GM18508 (cell line): ENCODE results near the gene FBXO21.
"Not testable (repeated sequence)": the region's sequence is repeated elsewhere in the genome, so short reads cannot be mapped to it uniquely, and the experiment has no call there.

Experiments used
- ATAC-seq: cut with Tn5 transposase; IDR thresholded peaks from one replicate; pipeline ENCODE4 v1.9.1; 2021; ENCODE audit warnings: moderate number of reproducible peaks; ENCODE audit not compliant: insufficient read depth, unreplicated experiment

The FBXO21 gene

DNA sequence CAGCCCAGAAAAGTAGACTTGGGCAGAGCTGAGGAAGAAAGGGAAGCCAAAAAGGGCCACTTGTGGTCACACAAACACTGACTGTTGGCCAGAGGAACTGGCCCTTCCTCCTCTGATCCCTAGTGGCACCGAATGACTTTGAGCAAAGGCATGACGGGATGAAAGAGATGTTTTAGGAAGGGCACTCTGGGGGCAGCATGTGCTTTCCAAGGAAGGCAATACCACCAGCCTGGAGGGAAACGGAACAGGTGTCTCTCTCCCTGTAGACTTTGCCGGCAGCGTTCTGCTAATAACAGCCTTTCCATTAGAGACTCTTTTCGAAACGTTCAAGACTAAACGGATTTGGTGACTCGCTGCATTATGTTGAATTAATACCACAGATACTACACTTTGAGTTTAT lies 12.3 kb upstream of the FBXO21 start:
- ATAC-seq: no peak

GRCh38 chr12:117202033-117202432 lies 11.8 kb upstream of the FBXO21 start:
- ATAC-seq: no peak

GRCh38 chr12:117199956-117200744 lies 9.9 kb upstream of the FBXO21 start:
- not testable (repeated sequence) for ATAC-seq

DNA sequence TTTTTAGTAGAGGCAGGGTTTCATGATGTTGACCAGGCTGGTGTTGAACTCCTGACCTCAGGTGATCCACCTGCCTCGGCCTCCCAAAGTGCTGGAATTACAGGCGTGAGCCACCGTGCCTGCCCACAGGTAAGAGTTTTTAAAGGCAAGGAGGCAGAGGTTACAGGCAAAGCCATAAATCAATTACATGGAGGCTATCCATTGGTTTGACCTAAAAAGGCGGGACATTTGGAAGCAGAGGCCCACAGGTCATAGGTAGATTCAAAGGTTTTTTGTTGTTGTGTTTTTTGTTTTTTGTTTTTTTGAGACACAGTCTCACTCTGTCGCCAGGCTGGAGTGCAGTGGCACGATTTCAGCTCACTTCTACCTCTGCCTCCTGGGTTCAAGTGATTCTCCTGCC lies 6.1 kb upstream of the FBXO21 start:
- ATAC-seq: not testable (repeated sequence)

DNA sequence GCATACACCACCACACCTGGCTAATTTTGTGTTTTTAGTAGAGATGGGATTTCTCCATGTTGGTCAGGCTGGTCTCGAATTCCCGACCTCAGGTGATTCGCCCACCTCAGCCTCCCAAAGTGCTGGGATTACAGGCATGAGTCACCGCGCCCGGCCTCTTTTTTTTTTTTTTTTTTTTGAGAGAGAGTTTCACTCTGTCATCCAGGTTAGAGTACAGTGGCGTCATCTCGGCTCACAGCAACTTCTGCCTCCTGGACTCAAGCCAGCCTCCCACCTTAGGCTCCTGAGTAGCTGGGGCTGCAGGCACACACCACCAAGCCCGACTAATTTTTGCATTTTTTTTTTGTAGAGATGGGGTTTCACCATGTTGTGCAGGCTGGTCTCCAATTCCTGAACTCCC lies 4.8 kb upstream of the FBXO21 start:
- not testable (repeated sequence) for ATAC-seq

DNA sequence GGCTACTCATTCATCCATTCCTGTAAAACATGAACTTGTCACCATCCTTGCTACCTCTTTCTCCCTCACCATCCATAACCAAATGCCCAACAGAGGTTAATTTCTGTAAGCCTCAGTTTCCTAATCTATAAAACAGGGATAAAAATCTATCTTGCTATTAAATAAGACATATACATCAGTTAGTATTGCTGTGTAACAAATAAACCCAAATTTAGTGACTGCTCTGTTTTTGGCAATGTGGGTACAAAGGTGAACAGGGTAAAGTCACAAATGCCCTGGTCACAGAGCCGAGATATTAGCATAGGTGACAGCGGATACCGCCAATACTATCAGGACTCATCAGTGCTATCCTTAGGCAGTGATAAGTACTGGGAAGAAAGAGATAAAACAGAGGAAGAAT lies 3.6 kb upstream of the FBXO21 start:
- no peak for ATAC-seq

DNA sequence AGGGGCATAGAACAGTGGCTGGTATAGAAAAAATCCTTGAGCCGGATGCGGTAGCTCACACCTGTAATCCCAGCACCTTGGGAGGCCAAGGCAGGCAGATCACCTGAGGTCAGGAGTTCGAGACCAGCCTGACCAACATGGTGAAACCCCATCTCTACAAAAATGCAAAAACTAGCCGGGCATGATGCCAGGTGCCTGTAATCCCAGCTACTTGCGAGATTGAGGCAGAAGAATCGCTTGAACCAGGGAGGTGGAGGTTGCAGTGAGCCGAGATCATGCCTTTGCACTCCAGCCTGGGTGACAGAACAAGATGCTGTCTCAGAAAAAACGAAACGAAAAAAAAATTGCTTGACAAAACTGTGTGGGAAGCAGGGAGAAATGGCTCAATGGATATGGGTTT lies 2.3 kb upstream of the FBXO21 start:
- not testable (repeated sequence) for ATAC-seq

DNA sequence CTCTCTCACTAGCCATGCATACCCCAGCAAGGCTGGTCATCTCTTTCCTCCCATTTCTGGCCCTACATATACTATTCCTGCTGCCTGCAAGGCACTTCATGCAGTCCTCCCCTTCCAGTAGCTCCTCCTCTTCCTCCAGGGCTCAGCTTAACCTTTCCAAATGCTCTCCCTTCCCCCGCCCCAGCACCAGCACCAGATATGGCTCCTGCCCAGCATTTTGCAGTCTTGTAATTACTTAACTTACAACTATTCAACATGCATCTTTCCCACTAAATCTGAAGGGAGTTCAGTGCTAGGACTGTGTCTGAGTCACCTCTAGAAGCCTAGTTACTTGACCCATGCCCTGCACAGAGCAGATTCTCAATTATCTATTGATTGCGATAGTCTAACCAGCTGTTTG lies 1.8 kb upstream of the FBXO21 start:
- no peak for ATAC-seq

DNA sequence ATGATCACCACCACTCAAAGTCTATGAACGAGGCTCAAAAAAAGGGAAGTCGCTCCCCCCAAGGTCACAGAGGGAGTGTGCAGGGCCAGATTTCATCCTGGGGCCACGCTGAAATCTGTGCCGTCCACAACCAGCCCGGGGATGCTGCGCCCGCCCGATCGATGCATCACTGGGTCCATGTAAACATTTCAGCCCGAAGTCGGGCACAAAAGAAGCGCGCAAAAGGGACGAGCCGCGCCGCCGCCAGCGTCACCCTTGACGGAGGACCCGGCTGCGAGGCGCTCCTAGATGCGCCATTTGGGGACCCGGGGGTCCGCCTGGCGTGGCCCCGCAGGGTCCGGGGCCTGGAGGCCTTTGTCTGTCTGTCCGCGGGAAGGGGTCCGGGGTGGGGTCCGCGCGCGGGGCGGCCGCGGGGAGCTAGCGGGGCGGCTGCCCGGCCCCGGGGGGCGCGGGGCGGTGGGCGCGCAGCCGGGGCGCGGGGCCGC lies 503 bp downstream of the FBXO21 start:
- no peak for ATAC-seq

GRCh38 chr12:117188961-117189724 lies 1.1 kb downstream of the FBXO21 start:
- ATAC-seq: no peak

DNA sequence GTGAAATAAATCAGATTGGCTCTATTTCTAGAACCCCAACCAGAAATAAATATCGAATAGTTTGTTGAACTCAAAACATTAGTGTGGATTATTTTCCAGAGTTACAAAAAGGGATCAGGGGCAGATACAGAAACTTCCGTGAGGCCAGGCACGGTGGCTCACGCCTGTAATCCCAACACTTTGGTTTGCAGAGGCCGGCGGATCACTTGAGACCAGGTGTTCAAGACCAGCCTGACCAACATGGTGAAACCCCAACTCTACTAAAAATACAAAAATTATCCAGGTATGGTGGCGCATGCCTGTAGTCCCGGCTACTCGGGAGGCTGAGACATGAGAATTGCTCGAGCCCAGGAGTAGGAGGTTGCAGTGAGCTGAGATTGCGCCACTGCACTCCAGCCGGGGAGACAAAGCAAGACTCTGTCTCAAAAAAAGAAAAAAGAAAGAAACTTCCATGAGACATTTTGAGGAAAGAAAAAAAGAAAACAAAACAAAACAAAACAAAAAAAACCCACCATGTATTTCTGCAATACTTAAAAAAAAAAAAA lies 2.1 kb downstream of the FBXO21 start:
- ATAC-seq: no peak

DNA sequence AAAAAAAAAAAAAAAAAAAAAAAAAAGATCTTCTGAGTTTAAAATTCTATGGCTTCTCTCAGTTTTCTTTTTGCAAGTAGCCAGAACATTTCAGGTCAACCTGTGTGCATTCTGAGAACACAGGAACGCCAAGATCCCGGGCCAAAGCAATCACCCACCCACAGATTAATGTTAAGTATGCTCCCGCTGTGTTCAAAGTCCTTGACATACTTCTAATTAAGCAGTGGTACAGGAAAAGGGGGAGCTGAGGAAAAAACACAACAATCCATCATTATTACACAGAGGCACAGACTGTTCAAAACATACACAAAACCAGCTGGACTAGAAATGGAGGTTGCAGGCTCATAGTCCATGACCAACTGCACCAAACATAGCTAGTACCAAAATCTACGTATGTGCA lies 2.8 kb downstream of the FBXO21 start:
- ATAC-seq: no peak

DNA sequence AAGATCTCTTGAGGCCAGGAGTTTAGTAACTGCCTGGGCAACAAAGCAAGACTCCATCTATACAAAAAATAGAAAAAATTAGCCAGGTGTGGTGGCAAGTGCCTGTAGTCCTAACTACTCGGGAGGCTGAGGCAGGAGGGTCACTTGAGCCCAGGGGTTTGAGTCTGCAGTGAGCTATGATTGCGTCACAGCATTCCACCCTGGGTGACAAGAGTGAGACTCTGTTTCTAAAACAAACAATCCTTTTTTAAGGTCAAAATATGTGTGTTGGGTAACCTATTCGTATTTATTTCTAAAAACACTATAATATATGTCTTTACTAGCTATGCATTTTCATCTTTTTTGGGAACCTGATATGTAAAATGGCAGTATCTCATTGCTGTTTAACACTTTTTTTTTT lies 7.4 kb downstream of the FBXO21 start:
- no peak for ATAC-seq

DNA sequence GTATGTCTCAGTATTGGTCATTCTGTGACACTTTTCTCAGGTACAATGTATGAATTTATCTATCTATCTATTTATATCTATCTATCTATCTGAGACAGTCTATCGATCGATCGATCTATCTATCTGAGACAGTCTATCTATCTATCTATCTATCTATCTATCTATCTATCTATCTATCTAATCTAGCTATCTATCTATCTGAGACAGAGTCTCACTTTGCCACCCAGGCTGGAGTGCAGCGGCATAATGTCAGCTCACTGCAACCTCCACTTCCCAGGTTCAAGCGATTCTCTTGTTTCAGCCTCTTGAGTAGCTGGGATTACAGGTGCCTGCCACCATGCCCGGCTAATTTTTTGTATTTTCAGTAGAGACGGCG lies 8.8 kb downstream of the FBXO21 start:
- ATAC-seq: not testable (repeated sequence)

DNA sequence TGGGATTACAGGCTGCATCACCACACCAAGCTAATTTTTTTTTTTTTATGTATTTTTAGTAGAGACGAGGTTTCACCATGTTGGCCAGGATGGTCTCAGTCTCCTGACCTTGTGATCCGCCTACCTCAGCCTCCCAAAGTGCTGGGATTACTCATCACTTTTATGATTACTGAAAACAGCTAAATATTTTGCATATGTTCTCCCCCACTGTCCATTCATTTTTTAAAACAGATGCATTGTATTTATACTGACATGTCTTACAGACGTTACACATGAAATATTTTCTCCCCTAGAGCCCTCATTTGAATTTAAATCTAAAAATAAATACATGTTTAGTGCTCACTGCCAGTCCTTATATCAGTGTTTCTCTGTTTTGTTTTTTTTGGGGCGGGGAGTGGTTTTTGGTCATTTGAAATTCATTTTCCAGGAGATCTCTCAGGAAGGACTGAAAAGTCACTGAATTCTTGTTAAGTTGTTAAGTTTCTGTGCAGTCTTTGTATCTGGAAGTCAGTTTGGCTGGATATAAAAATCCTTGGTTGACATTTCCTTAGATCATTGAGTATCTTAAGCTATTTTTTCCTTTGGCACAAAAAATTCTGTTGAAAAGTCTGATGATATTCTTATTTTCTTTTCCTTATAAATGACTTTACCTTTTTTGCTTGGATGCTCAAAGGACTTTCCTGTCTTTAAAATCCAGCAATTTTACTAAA lies 9.4 kb downstream of the FBXO21 start:
- ATAC-seq: no peak

GRCh38 chr12:117178745-117179144 lies 11.5 kb downstream of the FBXO21 start:
- no peak for ATAC-seq

- no peak for ATAC-seq
These were observed 12.0 kb downstream of the FBXO21 start for GRCh38 chr12:117178301-117178700.

DNA sequence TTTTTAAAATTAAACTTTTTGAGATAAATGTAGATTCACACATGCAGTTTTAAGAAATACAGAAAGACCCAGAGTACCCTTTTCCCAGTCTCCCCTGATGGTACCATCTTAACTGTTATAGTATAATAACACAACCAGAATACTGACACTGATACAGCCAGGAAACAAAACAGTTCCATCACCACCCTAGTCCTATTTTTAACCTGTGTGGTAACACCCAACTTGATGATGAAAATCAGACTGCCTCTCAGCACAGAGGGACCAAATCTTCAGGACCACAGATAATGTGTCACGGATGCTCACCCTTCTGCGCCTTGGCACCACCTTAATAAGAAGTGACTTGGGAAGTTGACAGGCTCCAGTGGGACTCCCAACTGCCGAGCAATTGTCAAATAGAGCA lies 18.1 kb downstream of the FBXO21 start:
- no peak for ATAC-seq

DNA sequence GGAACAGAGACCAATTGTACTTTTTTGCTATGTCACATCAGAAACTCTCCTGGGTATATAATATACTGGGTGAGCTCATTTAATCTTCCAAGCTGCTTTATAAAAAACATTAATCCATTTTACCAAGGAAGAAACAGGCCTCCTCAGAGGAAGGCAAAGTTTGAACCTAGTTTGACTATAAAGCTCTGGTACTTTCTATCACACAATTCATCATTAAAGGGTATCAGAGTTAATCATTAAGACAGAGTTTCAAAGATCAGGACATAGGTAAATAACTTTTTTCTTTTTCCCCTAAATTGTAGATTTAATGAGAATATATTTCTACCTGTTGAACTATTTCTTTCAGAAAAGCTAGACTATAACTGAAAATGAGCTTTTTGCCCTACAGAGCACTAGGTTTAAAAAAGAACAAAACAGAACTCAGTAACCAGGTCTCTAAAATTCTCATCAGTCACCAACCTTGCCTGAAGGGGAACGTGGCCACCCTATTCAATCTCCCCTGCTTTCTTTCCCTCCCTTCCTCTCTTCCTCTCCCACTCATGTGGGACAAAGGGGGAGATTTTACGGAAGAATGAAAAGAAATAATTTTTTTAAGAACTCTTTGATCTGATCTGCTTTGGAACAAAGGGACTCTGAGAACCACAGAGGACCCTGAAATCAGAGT lies 18.6 kb downstream of the FBXO21 start:
- no peak for ATAC-seq

DNA sequence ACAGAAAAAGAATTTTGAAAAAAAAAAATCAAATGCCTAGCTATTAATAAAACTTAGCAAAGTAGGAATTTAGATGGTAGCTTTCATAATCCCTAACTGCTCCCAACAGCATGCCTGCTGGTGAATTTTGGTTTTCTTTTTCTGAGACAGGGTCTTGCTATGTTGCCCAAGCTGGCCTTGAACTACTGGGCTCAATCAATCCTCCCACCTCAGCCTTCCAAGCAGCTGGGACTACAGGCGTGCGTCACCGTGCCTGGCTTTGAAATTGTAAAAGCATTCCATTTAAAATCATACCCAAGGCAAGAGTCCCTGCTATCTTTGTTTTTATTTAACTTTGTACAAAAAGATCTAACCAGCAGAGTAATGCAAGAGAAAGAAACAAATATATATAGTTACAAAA lies 20.7 kb downstream of the FBXO21 start:
- ATAC-seq: no peak
